GM04504 (cell line): ENCODE measurements around the gene NEURL3.

ENCODE experiments used
- DNase-seq: peaks from one replicate; pipeline ENCODE4 v3.0.0-alpha.2; 2012; ENCODE audit warnings: low read depth

The NEURL3 gene

DNA sequence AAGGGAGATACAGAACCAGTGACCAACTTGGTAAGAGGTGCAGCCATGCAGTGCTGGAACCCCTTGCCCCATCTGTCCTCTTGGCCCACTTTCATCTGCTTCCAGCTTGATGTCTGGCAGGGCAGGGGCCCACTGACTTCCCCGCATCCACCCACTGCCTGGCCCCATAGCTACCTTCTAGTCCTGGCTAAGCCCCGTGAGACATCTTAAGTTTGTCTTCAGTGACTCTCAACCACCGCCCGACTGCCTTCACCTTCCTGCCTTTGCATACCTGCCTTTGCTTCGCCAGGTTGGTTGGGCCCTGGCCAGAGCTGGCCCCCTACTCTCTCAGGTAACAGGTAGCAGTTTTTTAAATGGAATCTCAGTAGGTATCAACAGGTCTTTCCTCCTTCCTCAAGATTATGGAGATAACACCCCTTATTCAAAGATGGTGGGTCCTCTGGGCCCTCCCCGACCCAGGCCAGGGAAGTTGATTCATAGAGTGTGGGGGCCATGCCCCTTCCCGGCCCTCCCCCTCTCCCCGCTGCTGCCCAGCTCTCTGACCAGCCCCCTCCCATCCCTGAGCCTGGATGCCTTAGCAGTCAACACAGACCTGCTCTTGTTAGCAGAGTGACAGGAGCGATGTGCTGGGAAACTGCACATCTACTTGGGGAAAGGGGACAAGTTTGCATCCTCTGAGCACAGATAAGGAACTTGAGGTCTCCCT lies 34.2 kb upstream of the NEURL3 start:
- DNase-seq, result no peak

DNA sequence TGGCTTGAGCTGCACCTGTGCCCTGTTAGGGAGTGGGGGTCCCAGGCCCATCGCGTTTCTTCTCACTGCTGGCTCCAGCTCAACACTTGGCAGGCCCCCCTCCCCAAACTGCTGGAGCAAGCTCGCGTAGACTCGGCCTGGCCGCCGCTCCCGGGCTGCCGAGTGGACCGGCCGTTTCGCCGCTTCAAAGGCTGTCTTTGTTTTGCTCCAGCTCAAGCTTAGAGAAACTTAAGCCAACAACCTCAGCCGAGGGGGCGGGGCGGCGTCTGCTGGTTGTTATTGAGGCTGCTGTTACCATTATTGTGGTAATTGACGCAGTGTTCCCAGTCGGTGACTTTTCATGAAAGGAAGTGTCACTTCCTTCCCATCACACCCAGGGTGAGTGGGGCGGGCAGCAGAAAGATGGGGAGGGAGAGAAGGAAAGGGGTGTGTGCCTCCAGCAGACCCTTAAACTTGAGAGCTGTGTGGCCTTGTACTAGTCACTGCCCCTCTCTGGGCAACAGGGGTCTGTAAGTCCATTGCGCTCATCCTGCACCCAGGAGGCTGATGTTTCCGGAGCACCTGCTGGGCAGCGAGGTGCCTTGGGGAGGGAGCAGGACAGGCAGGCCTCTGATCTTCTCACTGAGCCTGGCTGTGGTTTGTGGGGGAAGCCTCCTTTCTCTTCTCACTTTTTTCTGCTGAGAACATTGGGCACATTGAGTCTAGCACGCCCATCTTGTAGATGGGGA lies 33.5 kb upstream of the NEURL3 start:
- no peak for DNase-seq

DNA sequence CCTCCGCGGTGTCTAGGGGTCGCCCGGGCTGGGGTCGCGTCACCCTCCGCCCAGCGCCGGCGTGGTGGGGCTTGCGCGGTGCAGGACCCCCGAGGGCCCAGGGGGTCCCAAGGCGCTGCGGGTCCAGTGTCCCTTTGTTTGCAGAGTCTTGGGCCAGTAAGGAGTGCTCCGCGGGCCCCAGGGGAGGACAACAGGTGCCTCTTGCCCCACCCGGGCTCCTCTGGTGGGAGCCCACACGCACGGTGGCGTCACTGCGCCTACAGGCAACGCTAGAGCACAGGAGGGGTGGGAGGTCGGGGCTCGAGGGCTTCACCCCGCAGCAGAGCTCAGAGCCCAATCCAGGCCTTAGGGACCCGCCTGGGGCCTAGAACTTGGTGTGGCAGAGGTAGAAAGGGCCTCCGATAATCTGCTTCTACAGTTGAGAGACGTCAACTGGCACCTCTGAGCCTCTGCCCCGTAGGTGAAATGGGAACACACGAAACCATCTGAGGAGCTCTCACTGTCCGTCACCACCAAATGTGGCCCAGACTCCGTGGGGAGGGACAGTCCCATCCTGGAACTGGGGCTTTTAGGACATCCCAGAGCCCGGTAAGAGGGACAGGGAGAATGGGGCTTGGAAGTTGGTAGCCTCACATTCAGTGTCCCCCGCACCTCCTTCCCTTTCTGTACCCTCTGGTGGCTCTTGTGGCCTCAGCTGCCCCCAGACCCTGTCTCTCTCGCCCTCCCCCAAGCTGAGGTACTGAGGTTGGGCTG lies 32.8 kb upstream of the NEURL3 start:
- DNase-seq, result no peak

DNA sequence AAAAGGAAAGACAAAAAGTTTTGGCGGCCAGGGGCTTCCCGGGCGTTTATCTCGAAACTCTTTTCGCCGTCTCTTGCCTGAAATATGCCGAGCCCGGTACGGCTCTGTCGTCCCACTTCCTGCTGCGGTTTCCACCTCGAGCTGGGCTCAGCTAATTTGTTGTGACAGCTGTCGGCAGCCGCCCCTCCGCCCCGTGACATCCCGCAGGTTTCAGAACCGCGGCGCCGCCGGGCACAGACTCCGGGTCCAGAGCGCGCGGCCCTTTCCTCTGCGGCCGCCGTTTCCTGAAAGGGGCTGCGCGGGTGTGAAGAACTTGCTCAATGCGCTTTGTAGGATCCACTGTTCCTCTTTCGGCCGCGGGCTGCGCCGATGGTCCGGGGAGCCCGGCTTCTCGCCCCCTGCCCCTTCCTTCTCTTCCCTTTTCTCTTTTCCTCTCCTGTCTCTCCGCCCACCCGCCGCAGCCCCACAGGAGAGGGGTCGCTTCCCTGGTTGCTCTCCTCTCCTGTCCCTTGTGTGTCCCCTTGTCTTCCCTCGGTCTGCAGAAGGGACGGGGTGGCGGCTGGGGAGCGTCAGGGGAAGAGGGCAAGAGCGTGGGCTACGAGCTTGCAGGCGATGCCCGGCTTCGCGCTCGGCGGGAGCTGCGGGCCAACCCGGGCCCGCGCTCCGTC lies 32.0 kb upstream of the NEURL3 start:
- no peak for DNase-seq

DNA sequence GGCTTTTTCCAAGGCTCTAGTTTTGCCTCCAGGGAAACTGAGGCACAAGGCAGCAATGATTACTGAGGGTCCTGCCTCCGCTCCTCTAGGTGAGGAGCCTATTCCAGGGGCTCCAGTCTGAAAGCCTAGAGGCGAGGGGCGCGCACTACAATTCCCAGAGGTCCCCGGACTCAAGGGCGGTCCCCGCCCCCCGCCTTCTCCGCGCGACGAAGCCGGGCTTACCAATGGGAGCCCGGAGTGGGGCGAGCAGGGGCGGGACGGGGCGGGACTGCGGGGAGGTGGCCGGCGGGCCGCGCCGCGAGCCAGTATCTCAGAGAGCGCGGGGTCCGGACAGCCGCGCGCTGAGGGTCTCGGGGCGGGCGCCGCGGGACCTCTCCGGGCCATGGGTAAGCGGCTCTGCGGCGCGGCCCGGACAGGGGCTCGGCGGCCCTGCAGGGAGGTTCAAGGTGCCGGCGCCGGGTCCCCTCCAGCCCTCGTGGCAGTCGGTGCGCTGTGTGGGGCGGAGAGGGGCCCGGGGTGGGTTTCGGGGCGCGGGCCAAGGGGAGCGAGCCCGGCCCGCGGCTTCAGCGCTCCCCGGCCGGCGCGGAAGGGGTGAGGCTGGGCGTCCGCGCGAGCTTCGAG lies 31.4 kb upstream of the NEURL3 start, which contains the start of gene ARID5A:
Gene ARID5A (plus strand): TSS at position 308 of the 621 bp plus-strand sequence. CDS start 75 bp downstream, at position 383.
- peak; percentile 74 for DNase-seq

DNA sequence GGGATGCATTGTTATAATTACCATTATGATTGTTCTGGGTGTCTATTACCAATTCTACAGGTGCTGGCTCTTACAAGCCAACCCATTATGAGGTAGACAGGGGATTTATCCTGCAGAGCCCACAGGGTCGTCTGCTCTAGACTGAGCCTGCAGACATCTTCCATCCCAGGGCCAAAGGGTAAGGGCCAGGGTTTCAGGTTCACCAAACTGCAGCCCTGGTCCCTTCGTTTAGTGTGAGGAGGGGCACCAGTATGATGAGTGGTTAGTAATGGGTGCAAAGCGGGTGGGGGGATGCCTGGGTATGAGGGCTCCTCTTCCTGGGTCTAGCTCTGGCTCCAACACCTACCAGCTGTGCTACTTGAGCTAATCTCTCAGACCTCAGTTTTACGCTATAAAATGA lies 30.2 kb upstream of the NEURL3 start:
- DNase-seq, result no peak

DNA sequence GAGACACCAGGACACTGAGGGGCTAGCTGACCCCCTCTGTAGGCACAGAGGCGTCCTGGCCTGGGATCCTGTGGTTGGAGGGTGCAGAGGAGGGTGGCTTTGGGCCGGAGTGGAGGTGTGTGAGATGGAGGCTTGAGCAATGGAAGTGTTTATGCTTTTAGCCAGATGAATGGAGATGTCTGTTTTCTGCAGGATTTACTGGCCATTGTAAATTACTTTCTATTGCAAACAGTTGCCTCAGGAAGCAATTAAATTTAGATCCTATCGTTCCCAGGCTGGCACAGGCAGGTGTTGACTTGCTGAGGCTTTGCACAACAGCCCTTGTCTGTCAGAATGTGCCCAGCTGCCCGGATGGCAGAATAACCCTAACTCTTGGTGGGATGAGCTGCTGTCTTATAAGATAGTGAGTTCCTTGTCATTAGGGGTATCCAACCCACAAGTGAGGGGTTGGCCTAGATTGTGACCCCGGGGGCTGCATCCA lies 29.6 kb upstream of the NEURL3 start:
- DNase-seq, result no peak

DNA sequence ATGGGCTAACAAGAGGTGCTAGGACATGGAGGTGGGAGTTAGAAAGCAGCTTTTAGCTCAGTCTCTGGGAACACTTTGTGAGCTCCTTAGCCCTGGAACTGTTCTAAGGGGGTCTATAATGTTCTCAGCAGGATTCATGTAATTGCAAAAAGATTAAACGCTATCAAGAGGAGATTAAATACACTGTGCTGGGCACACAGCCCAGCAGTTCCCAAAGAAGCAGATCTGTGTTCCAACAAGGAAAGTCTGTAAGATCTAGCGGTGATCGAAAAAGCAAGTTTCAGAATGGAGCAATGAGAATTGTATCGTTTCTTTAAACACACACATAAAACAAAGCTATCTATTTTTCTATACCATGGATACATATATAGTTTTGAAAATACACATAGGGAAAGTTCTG lies 29.0 kb upstream of the NEURL3 start:
- DNase-seq, result no peak

DNA sequence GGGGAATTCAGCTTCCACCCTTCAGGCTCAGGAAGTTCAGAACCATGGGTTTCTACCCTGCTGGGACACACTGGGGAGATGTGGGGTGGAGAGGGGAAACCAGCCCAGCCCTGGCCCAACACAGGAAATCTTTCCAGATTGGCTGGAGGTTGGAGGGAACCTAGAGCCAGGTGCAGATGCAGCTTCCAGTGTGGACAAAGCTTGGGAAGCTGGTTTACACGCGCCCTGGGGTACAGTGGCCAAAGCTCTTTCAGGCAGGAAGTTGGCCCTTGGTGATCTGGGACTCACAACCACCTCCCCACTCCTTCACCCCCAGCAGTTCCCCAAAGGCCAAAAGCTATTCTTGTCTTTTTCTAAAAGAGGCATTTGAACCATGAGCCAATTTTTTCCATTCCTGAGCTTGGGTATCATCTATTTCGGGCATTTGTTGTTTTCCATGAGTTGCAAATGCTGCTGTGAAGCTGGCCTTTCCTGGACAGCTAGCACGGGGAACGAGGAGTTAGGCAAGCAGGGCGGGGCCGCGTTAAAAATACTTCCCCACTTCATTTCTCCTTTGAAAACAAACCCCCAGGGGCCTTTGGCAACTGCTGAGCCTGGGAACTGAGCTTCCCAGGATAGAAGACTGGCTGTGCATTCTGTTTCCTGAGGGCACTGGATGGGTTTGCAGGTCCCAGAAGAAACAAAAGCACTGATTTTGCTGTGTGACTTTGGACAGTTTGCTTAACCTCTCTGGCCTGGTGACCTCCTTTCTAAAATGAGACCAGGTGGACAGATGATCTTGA lies 28.3 kb upstream of the NEURL3 start:
- peak; percentile 88 for DNase-seq

DNA sequence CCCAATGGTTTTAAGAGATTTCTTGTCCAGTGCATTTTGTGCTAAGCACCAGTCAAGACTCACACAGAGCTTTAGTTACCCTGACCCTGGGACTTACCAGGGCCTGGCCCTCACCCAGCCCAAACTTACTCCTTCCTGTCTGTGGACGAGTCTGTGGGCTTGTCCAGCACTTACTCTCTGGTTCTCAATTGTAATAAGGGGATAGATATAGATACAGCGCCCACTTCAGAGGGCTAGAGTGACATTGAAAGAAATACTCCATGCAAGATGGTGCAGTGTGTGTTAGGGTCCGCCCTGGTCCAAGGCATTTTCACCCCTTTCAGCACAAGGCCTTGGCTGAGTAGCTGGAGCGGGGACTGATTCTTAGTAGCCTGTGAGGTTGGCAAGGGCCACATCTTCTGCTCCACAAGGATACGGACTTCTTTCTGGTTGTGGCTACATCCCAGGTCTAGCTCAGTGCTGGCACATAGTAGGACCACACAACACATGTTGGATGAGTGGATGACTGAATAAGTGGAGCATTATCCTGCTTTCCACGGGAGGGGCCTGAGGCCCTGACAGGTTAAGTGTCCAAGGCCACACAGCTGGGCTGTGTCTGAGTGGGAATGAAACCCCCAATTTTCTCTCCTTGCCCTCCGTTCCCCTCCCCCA lies 27.6 kb upstream of the NEURL3 start:
- no peak for DNase-seq

DNA sequence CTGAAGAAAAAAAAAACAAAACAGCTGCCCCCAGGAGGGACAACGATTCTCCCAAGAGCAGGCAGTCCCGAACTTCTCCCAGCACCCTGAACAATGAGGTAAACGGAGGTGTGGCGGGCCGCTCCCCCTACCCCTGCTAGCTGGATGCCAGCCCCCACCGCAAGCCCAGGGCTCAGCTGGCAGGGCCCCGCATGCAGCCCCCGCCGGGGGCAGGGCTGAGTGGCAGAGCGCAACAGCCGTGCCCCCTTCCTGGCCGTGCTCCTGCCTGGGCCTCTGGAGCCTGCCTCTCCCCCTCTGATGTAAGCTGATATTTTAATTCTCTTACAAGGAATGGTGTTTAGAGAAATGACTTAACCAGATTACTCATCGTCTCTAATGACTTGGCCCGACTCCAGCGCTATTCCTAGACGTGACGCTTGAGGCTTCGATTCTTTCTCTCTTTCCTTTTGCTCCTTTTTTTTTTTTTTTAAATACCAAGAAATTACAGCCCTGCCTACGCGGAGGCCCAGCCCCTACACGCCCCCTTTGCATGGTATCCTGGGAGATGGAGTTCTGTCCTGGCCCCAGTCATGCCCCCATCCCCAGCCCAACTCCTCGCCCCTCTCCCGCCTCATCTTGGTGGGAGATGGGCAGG lies 26.8 kb upstream of the NEURL3 start:
- DNase-seq, result peak; percentile 99

DNA sequence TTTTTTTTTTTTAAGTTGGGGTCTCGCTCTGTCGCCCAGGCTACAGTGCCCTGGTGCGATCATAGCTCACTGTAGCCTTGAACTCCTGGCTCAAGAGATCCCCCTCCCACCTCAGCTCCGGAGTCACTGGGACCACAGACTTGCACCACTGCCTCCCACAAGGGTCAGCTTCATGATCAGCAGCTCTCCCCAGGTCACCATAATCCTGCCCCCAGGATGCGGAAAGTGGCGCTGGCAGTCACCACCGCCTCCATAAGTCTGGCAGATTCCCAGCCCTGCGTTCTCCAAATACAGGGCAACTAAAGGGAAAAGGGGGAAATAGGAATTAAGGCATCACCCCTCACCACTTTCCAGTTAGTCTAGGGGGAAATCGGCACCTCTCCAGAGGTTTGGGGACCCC lies 26.2 kb upstream of the NEURL3 start:
- DNase-seq, result no peak

DNA sequence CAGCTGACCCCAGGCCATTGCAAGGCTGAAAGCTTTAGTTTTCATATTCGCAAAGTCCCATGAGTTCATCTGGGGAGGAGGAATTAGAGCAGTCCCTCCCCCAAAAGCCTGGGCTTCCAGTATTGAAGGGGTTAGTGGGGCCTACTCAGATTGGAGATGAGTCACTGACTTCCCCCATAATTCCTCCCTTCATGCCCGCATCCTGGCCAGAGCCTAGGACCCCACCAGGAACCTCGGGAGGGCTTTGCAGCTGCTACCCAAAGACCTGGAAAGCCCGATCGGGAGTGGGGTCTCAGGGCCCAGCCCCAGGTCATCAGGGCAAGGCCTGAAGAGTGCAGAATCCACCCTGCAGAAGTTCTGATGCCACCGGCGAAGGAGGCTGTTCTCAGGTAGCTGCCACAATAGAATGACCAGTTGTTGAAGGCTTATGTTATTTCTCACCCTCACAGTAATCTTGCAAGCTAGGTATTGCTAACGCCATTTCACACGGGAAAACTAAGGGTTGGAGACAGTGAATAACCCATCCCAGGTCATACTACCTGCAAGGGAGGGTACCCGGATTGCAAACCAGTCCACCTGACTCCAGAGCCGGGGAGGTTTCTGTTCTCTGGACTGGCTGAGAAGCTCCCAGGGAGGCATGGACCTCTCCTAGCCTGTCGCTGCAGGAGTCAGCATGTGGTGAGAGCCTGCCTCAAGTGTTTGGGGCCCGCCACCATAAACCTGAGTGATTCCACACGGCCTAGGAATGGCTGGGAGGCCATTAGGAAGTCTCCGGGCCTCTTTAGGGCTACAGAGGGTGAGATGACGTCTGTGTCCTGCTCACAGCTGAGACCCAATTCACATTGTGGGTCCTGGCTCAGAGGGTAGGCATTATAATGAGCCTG lies 25.6 kb upstream of the NEURL3 start:
- DNase-seq, result no peak

DNA sequence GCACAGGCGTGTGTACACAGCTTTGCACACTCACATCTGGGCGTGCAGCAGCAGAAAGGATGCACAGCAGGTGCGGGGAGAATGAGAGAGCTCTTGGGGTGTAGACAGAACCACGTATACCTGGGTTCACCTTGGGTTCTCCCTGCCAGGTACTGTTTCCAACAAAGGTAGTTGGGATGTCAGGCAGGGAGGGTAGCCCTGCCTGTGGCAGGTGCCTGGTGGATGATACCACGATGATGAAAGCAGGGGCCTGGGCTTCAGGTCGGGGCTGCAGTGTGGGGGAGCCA lies 24.9 kb upstream of the NEURL3 start:
- no peak for DNase-seq

DNA sequence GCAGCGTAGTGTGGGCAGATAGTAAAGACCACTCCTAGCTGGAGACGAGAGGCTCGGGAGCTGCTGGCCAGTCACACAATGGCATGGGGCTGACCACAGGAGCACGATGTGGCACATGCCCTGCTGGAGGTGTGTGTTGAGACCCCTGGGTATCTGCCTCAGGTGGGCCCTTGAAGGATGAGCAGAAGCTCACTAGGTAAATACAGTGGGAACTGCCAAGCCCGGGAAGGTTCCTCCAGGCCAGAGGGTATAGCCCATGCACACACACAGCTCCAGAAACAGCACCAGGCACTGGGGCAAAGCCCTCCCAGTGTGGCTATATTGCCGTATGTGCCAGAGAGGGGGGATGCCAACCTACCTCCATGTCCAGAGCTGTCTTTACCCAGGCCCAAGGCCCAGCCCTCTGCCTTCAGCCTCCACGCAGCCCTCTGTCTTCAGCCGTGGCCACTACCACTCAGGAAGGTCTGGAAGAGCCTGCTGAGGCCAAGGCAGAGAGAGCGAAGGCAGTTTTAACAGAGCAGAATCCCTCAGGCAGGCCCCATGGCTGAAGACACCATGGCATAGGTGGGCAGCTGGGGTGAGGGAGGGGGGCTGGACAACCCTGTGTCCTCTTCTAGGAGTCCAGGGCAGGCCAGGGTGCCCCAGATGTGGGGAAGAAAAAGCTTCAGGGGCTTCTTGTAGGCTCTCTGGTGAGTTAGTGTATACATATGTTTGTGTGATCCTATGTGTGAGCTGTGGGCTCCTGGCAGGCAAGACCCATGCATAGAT lies 24.4 kb upstream of the NEURL3 start:
- no peak for DNase-seq

DNA sequence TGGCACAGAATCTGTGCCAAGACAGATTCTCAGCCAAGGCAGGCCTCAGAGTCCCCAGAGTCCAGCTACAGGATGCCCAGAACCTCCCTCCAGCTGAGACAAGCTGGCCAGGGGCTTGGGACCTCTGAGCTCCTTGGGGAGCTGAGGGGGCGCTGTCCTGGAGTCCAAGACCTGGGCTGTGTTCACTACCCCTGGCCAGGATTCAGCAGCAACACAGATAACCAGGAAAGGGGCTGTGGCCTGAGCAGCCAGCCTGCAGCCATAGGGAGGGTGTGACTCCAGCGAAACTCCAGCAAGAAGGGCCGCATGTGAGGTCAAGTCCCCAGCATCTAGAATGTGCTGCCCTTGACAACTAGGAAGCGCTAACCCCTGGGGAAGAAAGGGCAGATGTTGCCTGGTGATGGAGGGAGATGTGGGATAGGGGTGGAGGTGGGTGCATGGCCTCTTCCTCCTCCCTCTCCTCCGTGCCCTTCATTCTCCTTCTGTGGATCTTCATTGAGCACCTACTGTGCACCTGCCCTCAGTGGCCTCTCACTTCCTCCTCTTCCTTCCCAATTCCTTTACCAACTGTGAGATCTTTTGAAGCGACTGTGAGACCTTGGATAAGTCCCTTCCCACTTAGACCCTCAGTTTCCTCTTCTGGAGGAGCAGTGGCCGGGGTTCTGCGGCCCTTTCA lies 23.7 kb upstream of the NEURL3 start:
- no peak for DNase-seq

DNA sequence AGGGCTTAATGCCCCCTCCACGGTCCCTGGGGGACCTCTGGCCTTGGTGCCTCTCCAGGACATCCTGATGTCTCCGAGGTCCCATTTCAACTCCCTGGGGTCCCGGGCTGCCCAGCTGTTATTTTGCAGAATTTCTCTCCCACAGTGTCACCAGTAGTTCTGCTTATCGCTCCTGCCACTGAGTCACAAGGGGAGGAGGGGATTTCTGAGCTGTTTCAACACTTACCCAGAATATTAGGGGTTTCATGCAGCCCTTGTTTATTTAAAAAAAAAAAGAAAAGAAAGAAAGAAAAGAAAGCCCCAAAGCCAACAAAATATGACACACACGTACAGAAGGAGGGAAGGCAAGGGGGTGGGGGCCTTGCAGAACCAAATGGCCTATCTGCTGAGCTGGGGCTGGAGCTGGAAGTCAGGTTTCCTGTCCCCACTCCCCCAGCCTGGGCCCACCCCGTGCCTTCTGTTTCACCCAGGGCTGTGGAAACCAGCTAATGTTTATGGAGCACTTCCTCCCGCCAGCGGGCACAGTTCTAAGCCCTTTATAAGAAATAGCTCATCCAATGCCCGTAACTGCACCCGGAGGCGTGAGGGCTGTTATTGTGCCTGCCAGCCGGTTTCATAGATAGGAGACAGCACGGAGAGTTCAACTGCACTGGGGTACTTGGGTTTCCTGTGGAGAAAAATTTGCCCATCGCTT lies 23.0 kb upstream of the NEURL3 start:
- no peak for DNase-seq
